Activated CD4-positive, alpha-beta memory T cell treated with anti-CD3 and anti-CD28 coated beads, Interleukin-2, amount 10 ng/mL, durations not matched to agents 7 days and 5 days (primary cell): ENCODE results near the gene PSMC1. TPM values are rescaled to one million over a fixed set of nuclear protein-coding genes. Genes with fewer than 3 reads are reported as not detected.

ENCODE experiments used
- CTCF ChIA-PET: fragments of 350-600 bp; sonication (Branson Sonifier 250); formaldehyde crosslinking; loops from one replicate; lab custom pipeline; 2021; ENCODE audit warnings: antibody characterized with exemption, inconsistent platforms; lab: Charles Lee
- POLR2A ChIA-PET: fragments of 350-600 bp; sonication (Branson Sonifier 250); formaldehyde crosslinking; loops from one replicate; lab custom pipeline; 2021; ENCODE audit warnings: antibody characterized with exemption; lab: Charles Lee
- DNase-seq: peaks from one replicate; pipeline ENCODE4 v3.0.0-alpha.2; 2020
- H3K27ac Mint-ChIP-seq: one replicate; pipeline ENCODE4 v1.8.0; 2021; ENCODE audit warnings: mild to moderate bottlenecking, mixed read lengths
- H3K27me3 Mint-ChIP-seq: one replicate; pipeline ENCODE4 v1.8.0; 2021; ENCODE audit warnings: mixed read lengths
- H3K36me3 Mint-ChIP-seq: one replicate; pipeline ENCODE4 v1.8.0; 2021; ENCODE audit warnings: low read depth, mixed read lengths
- H3K4me1 Mint-ChIP-seq: one replicate; pipeline ENCODE4 v1.8.0; 2021; ENCODE audit warnings: mixed read lengths
- H3K4me3 Mint-ChIP-seq: one replicate; pipeline ENCODE4 v1.8.0; 2021; ENCODE audit warnings: mild to moderate bottlenecking, mixed read lengths
- H3K9me3 Mint-ChIP-seq: one replicate; pipeline ENCODE4 v1.8.0; 2021; ENCODE audit warnings: mixed read lengths
- total RNA-seq, 2 experiments: library from RNA; stranded (reverse); gene quantifications; one replicate each; pipeline ENCODE4 v1.2.3, GENCODE V29; 2021

The PSMC1 gene
- total RNA-seq, 2 experiments from 2014 or later: 85.6 to 85.9 TPM

GRCh38 chr14:90318016-90318415 lies 61.7 kb downstream of the PSMC1 start:
- ChIA-PET CTCF (interaction anchor here (1.3 kb wide), 1 partner anchor 17 kb away, joined by 4 read pairs; no protein-coding TSS in a partner anchor), POLR2A (interaction anchor here (1.4 to 1.5 kb wide), 2 partner anchors 9 to 13 kb away, joined by 3 read pairs; partner anchors contain the start of gene NRDE2)
- H3K27ac Mint-ChIP-seq: no peak overlapping the region
- H3K27me3 Mint-ChIP-seq: no peaks in the 10 kb centered on the region
- no peak for DNase-seq
- H3K4me3 Mint-ChIP-seq: no peak overlapping the region
- H3K36me3 Mint-ChIP-seq: peaks cover 38% of the 10 kb centered on the region
- H3K9me3 Mint-ChIP-seq: peaks cover 2% of the 10 kb centered on the region
- peaks cover 7% of the 10 kb centered on the region for H3K4me1 Mint-ChIP-seq

- peaks cover 2% of the 10 kb centered on the region for H3K9me3 Mint-ChIP-seq
- H3K27me3 Mint-ChIP-seq: no peaks in the 10 kb centered on the region
- H3K4me3 Mint-ChIP-seq: no peak overlapping the region
- no peak overlapping the region for H3K27ac Mint-ChIP-seq
- CTCF ChIA-PET: interaction anchor here (0.6 kb wide), 1 partner anchor 13 kb away, joined by 3 read pairs; no protein-coding TSS in a partner anchor
- DNase-seq: no peak
- H3K4me1 Mint-ChIP-seq: peaks cover 7% of the 10 kb centered on the region
- POLR2A ChIA-PET: no interaction called here
- peaks cover 35% of the 10 kb centered on the region for H3K36me3 Mint-ChIP-seq
These were observed 62.8 kb downstream of the PSMC1 start for GRCh38 chr14:90319173-90319572.

DNA sequence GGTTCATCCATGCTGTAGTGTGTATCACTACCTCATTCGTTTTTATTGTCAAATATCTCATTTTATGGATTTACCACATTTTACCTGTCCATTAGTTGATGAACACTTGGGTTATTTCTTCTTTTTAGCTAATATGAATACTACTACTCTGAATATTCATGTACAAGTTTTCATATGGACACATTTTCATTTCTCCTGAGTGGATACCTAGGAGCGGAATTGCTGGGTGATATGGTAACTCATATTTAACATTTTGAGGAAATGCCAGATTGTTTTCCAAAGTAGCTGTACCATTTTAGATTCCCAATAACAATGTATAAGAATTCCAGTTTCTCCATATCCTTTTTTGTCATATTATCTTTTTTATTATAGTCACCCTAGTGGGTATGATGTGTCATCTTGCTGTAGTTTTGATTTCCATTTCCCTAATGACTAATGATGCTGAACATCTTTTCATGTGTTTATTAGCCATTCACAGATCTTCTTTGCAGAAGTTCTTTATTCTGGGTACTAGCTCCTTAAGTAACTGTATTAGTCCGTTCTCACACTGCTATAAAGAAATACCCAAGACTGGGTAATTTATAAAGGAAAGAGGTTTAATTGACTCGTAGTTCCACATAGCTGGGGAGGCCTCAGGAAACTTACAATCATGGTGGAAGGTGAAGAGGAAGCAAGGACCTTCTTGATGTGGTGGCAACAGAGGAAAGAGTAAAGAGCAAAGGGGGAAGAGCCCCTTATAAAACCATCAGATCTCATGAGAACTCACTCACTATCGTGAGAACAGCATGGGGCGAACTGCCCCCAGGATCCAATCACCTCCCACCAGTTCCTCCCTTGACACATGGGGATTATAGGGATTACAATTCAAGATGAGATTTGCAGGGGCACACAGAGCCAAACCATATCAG lies 63.5 kb downstream of the PSMC1 start:
- DNase-seq: no peak
- ChIA-PET POLR2A (no interaction called here), CTCF (interaction anchor here (0.6 kb wide), 1 partner anchor 14 kb away, joined by 3 read pairs; no protein-coding TSS in a partner anchor)
- Mint-ChIP-seq H3K27ac (no peak overlapping the region), H3K9me3 (peaks cover 2% of the 10 kb centered on the region), H3K27me3 (no peaks in the 10 kb centered on the region), H3K36me3 (peaks cover 38% of the 10 kb centered on the region), H3K4me3 (no peak overlapping the region), H3K4me1 (peaks cover 7% of the 10 kb centered on the region)

DNA sequence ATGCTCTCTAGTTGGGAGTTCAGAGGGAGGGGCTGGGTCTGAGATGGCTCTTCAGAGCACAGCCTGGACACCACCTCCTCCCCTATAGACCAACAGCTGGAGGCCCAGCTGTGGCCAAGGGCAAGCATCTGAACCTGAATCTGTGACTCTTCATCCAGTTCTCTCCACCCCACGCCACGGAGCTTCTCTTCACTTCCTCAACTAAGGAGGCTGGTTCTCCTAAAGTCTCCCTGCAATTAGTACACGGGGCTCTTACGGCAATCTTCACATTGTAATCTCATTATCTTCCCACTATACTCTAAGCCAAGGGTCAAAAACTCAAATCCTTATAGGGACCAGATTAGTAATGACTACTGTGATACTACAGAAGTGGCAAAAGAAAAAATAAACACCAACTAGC lies 65.5 kb downstream of the PSMC1 start:
- ChIA-PET CTCF (interaction anchor here (0.7 kb wide), 1 partner anchor 84 kb away, joined by 4 read pairs; no protein-coding TSS in a partner anchor), POLR2A (interaction anchor here (1.0 kb wide), 1 partner anchor 10 kb away, joined by 5 read pairs; the partner anchor contains the start of gene NRDE2)
- Mint-ChIP-seq H3K36me3 (peaks cover 27% of the 10 kb centered on the region), H3K27me3 (no peaks in the 10 kb centered on the region), H3K4me3 (no peak overlapping the region), H3K4me1 (peaks cover 7% of the 10 kb centered on the region), H3K9me3 (peaks cover 2% of the 10 kb centered on the region), H3K27ac (no peak overlapping the region)
- DNase-seq: no peak

Other genes with a start within 250 kb of the PSMC1 start
- under 1 TPM; 0.18 to 0.28 TPM for gene KCNK13, start 194.6 kb upstream of the PSMC1 start, total RNA-seq
- gene NRDE2, start 75.4 kb downstream of the PSMC1 start, total RNA-seq: 10 to 100 TPM; 20.3 to 21.7 TPM
- 100 to 1,000 TPM; 901 TPM for gene CALM1, start 140.5 kb downstream of the PSMC1 start, total RNA-seq